AG08396 (cell line): ENCODE data around the gene PRDM16.

Experiments used
- DNase-seq: peaks from one replicate; pipeline ENCODE4 v3.0.0; 2012; ENCODE audit warnings: low spot score, mixed read lengths

Gene PRDM16

GRCh38 chr1:3323021-3323795, 254.2 kb downstream of the PRDM16 start:
- DNase-seq, result no peak

- no peak for DNase-seq
Measured at GRCh38 chr1:3323796-3324703, 255.0 kb downstream of the PRDM16 start.

- DNase-seq, result no peak
Measured at GRCh38 chr1:3324704-3325535, 255.9 kb downstream of the PRDM16 start.

- no peak for DNase-seq
Measured at GRCh38 chr1:3326516-3327388, 257.7 kb downstream of the PRDM16 start.

- no peak for DNase-seq
Measured at GRCh38 chr1:3327389-3327702, 258.3 kb downstream of the PRDM16 start.

- no peak for DNase-seq
Measured at GRCh38 chr1:3327936-3328590, 259.1 kb downstream of the PRDM16 start.

- DNase-seq, result peak; percentile 36
Measured at GRCh38 chr1:3329640-3330281, 260.8 kb downstream of the PRDM16 start.

GRCh38 chr1:3330771-3331245, 261.8 kb downstream of the PRDM16 start:
- no peak for DNase-seq

- no peak for DNase-seq
Measured at GRCh38 chr1:3331564-3331963, 262.6 kb downstream of the PRDM16 start.

- DNase-seq, result no peak
Measured at GRCh38 chr1:3332043-3332442, 263.0 kb downstream of the PRDM16 start.

- no peak for DNase-seq
Measured at GRCh38 chr1:3332662-3333061, 263.7 kb downstream of the PRDM16 start.

- DNase-seq, result no peak
Measured at GRCh38 chr1:3333903-3334302, 264.9 kb downstream of the PRDM16 start.

- DNase-seq, result no peak
Measured at GRCh38 chr1:3334366-3334765, 265.4 kb downstream of the PRDM16 start.

GRCh38 chr1:3335754-3336640, 267.0 kb downstream of the PRDM16 start:
- DNase-seq, result no peak

GRCh38 chr1:3336641-3337630, 267.9 kb downstream of the PRDM16 start:
- no peak for DNase-seq

GRCh38 chr1:3337798-3338724, 269.1 kb downstream of the PRDM16 start:
- DNase-seq, result no peak

- DNase-seq, result no peak
Measured at GRCh38 chr1:3338725-3339070, 269.7 kb downstream of the PRDM16 start.
